Adrenal gland (tissue), 5 donors: Measurements from ENCODE around the gene RNF217.

ENCODE experiments used
- POLR2A ChIP-seq, 2 donors: fragments of 450-650 bp; IDR thresholded peaks; one replicate each; pipeline ENCODE4 v1.6.1; 2017; ENCODE audit warnings: antibody characterized with exemption in 2 of 2, mild to moderate bottlenecking in 2 of 2, moderate library complexity in 1 of 2
- TF ChIP-seq, protein P1 (sequence below), 6 experiments: fragments of 450-650 bp in 4 of 6; fragments of 200-600 bp in 2 of 6; sonication (generic) in 1 of 6; IDR thresholded peaks; 1 replicate in 5 of 6; 2 replicates in 1 of 6; pipeline versions ENCODE4 v1.5.1 to v1.8.0; 2016 to 2021; ENCODE audit warnings: antibody characterized with exemption in 6 of 6, mild to moderate bottlenecking in 2 of 6, moderate library complexity in 1 of 6
- donor health status: DM: no; HTN: no; CAD: no.

DNA sequence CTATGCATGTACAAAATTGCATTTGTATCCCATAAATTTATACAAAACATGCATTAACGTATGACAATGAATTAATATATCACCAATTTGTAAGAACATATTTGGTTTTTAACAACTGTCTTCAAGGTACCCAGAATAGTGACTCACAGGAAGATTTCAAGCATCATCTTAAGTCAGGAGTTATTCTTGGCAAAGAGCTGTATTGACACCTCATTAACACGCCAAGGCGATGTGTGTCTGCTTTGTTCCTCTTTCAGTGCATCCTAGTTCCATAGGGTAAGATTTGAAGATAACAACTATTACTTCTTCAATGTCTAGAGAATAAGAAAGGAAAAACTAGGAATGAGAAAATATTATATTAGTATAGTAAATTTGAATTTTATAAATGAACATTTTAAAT lies 155.6 kb downstream of the RNF217 start:
- TF ChIP-seq, protein P1, sequence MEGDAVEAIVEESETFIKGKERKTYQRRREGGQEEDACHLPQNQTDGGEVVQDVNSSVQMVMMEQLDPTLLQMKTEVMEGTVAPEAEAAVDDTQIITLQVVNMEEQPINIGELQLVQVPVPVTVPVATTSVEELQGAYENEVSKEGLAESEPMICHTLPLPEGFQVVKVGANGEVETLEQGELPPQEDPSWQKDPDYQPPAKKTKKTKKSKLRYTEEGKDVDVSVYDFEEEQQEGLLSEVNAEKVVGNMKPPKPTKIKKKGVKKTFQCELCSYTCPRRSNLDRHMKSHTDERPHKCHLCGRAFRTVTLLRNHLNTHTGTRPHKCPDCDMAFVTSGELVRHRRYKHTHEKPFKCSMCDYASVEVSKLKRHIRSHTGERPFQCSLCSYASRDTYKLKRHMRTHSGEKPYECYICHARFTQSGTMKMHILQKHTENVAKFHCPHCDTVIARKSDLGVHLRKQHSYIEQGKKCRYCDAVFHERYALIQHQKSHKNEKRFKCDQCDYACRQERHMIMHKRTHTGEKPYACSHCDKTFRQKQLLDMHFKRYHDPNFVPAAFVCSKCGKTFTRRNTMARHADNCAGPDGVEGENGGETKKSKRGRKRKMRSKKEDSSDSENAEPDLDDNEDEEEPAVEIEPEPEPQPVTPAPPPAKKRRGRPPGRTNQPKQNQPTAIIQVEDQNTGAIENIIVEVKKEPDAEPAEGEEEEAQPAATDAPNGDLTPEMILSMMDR (IDR thresholded peaks at IDR 0.05), result no peak
- TF ChIP-seq POLR2A (IDR thresholded peaks at IDR 0.05), result no peak
